ENCODE results near the gene CLEC10A.

CLEC10A gene

GRCh38 chr17:7095625-7096024 lies 15.6 kb upstream of the CLEC10A start:
- TF ChIP-seq ESRRG (CRISPR knock-in tag; IDR thresholded peaks at IDR 0.05): no peak
- no peak for TF ChIP-seq TSHZ2 (CRISPR knock-in tag; IDR thresholded peaks at IDR 0.05)
- no peak for TF ChIP-seq CSDC2 (CRISPR knock-in tag; IDR thresholded peaks at IDR 0.05)
- no peak for TF ChIP-seq POU6F1 (CRISPR knock-in tag; IDR thresholded peaks at IDR 0.05; ENCODE audit: borderline replicate concordance, low read depth)
- no peak for TF ChIP-seq ZFP30 (CRISPR knock-in tag; IDR thresholded peaks at IDR 0.05)
- no peak for TF ChIP-seq ISL1 (CRISPR knock-in tag; IDR thresholded peaks at IDR 0.05)
- no peak for TF ChIP-seq ZNF565 (CRISPR knock-in tag; conservative IDR thresholded peaks at IDR 0.05; ENCODE audit: low read depth)
- TF ChIP-seq GLIS3 (CRISPR knock-in tag; IDR thresholded peaks at IDR 0.05): no peak
- no peak for TF ChIP-seq ZC3H10 (CRISPR knock-in tag; IDR thresholded peaks at IDR 0.05)
- TF ChIP-seq CSRNP3 (CRISPR knock-in tag; IDR thresholded peaks at IDR 0.05): no peak
- TF ChIP-seq RARB (CRISPR knock-in tag; IDR thresholded peaks at IDR 0.05): no peak
- TF ChIP-seq SNAI2 (CRISPR knock-in tag; IDR thresholded peaks at IDR 0.05): no peak
- no peak for TF ChIP-seq PATZ1 (CRISPR knock-in tag; IDR thresholded peaks at IDR 0.05; ENCODE audit: borderline replicate concordance)
- no peak for TF ChIP-seq OSR1 (CRISPR knock-in tag; IDR thresholded peaks at IDR 0.05)
- no peak for TF ChIP-seq ZNF8 (CRISPR knock-in tag; IDR thresholded peaks at IDR 0.05)
- no peak for ATAC-seq

- TF ChIP-seq CSRNP3 (CRISPR knock-in tag; IDR thresholded peaks at IDR 0.05) (no peak), RARB (CRISPR knock-in tag; IDR thresholded peaks at IDR 0.05) (no peak), OSR1 (CRISPR knock-in tag; IDR thresholded peaks at IDR 0.05) (no peak), GLIS3 (CRISPR knock-in tag; IDR thresholded peaks at IDR 0.05) (no peak), ARNTL (CRISPR knock-in tag; IDR thresholded peaks at IDR 0.05; ENCODE audit: borderline replicate concordance, low read depth) (no peak), ZFP30 (CRISPR knock-in tag; IDR thresholded peaks at IDR 0.05) (no peak), ZNF565 (CRISPR knock-in tag; conservative IDR thresholded peaks at IDR 0.05; ENCODE audit: low read depth) (no peak), CSDC2 (CRISPR knock-in tag; IDR thresholded peaks at IDR 0.05) (no peak), ZC3H10 (CRISPR knock-in tag; IDR thresholded peaks at IDR 0.05) (no peak), TOX (CRISPR knock-in tag; IDR thresholded peaks at IDR 0.05; ENCODE audit: borderline replicate concordance) (no peak), TSHZ2 (CRISPR knock-in tag; IDR thresholded peaks at IDR 0.05) (no peak), PPARA (CRISPR knock-in tag; IDR thresholded peaks at IDR 0.05; ENCODE audit: borderline replicate concordance) (no peak), BACH2 (CRISPR knock-in tag; IDR thresholded peaks at IDR 0.05; ENCODE audit: borderline replicate concordance) (no peak), SNAI2 (CRISPR knock-in tag; IDR thresholded peaks at IDR 0.05) (no peak), CREB5 (CRISPR knock-in tag; IDR thresholded peaks at IDR 0.05; ENCODE audit: low read depth) (no peak), POU6F1 (CRISPR knock-in tag; IDR thresholded peaks at IDR 0.05; ENCODE audit: borderline replicate concordance, low read depth) (no peak), ZNF70 (CRISPR knock-in tag; IDR thresholded peaks at IDR 0.05) (no peak), PATZ1 (CRISPR knock-in tag; IDR thresholded peaks at IDR 0.05; ENCODE audit: borderline replicate concordance) (no peak), ESRRG (CRISPR knock-in tag; IDR thresholded peaks at IDR 0.05) (no peak)
- ATAC-seq: no peak
Measured at GRCh38 chr17:7094652-7095019, 14.6 kb upstream of the CLEC10A start.

Measured in SK-N-SH treated with all-trans-retinoic acid at 6 μM for 48 hours (cell line).